AG10803 (cell line): Measurements from ENCODE around the gene SLC7A14.

ENCODE experiments used
- DNase-seq: peaks from one replicate; pipeline ENCODE4 v3.0.0; 2010; ENCODE audit warnings: low read depth
- H3K4me3 ChIP-seq: 2 replicates; pipeline ENCODE4 v1.5.1; 2011; ENCODE audit warnings: mild to moderate bottlenecking, low read length, control low read depth
- CTCF ChIP-seq: conservative IDR thresholded peaks from 2 replicates; pipeline ENCODE4 v1.5.1; 2011; ENCODE audit warnings: mild to moderate bottlenecking, low read length, control low read depth, inconsistent platforms

Gene SLC7A14

GRCh38 chr3:170508839-170509238, 77.0 kb downstream of the SLC7A14 start:
- no peak overlapping the region for H3K4me3 ChIP-seq
- no peak for DNase-seq
- TF ChIP-seq CTCF: no peak

- no peak overlapping the region for H3K4me3 ChIP-seq
- DNase-seq: no peak
- no peak for TF ChIP-seq CTCF
These were observed 77.6 kb downstream of the SLC7A14 start for GRCh38 chr3:170508291-170508690.

GRCh38 chr3:170507063-170507462, 78.8 kb downstream of the SLC7A14 start:
- TF ChIP-seq CTCF: no peak
- no peak overlapping the region for H3K4me3 ChIP-seq
- DNase-seq: no peak

GRCh38 chr3:170506556-170506955, 79.3 kb downstream of the SLC7A14 start:
- no peak overlapping the region for H3K4me3 ChIP-seq
- TF ChIP-seq CTCF: no peak
- DNase-seq: peak; percentile 61

GRCh38 chr3:170502297-170502696, 83.6 kb downstream of the SLC7A14 start:
- DNase-seq: peak; percentile 69
- H3K4me3 ChIP-seq: no peak overlapping the region
- no peak for TF ChIP-seq CTCF

GRCh38 chr3:170500995-170501394, 84.9 kb downstream of the SLC7A14 start:
- no peak for TF ChIP-seq CTCF
- no peak for DNase-seq
- no peak overlapping the region for H3K4me3 ChIP-seq

GRCh38 chr3:170500462-170500861, 85.4 kb downstream of the SLC7A14 start:
- TF ChIP-seq CTCF: no peak
- DNase-seq: no peak
- no peak overlapping the region for H3K4me3 ChIP-seq
